Measurements from ENCODE around the gene CDH13.

GRCh38 chr16:83552228-83552627 is 925.5 kb downstream of the CDH13 start:
- no peak for TF ChIP-seq CTCF (IDR thresholded peaks at IDR 0.05; ENCODE audit: borderline replicate concordance, extremely low read depth, low read length, poor library complexity, severe bottlenecking)
- TF ChIP-seq EZH2 (IDR thresholded peaks at IDR 0.05; ENCODE audit: borderline replicate concordance, low read depth, low read length, severe bottlenecking): no peak
